Gastroesophageal sphincter (tissue), 3 donors: ENCODE results near the gene RXRA.

Experiments used
- CTCF ChIP-seq, 4 experiments: fragments of 200-600 bp in 2 of 4; fragments of 450-650 bp in 2 of 4; sonication (generic) in 1 of 4; IDR thresholded peaks; one replicate each; pipeline ENCODE4 v1.5.1; 2017 to 2019; ENCODE audit warnings: antibody characterized with exemption in 4 of 4, mild to moderate bottlenecking in 2 of 4, moderate library complexity in 2 of 4
- EP300 ChIP-seq: sonication (generic); formaldehyde crosslinking; IDR thresholded peaks from one replicate; pipeline ENCODE4 v1.6.1; 2017; ENCODE audit warnings: antibody characterized with exemption, mild to moderate bottlenecking
- POLR2A ChIP-seq, 2 donors: fragments of 450-650 bp; IDR thresholded peaks; one replicate each; pipeline ENCODE4 v1.6.1; 2017; ENCODE audit warnings: antibody characterized with exemption in 2 of 2, mild to moderate bottlenecking in 2 of 2, moderate library complexity in 1 of 2

DNA sequence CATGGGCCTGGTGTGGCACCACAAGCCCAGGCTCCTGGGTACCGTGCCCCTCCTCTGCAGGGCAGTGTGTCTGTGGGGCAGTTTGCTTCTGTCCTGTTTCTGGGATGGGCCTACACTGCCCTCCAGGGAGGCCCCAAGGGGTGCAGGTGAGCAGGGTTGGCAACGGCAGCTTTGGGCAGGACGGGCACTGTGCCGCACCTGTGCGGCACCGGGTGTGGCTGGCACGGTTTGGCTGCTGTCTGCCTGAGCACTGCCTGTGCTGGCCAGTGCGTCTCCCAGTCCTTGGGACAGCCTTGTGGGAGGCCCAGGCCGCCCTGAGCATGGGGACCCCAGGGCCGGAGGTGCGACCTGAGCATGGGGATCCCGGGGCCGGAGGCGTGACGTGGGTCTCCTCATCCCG lies 37.2 kb downstream of the RXRA start:
- TF ChIP-seq CTCF (IDR thresholded peaks at IDR 0.05) (no peak), EP300 (no peak), POLR2A (IDR thresholded peaks at IDR 0.05) (no peak)
